HG03520 (cell line): ENCODE measurements around the gene IZUMO1.
"Not testable (repeated sequence)": the region's sequence is repeated elsewhere in the genome, so short reads cannot be mapped to it uniquely, and the experiment has no call there.

Experiments used
- ATAC-seq: cut with Tn5 transposase; IDR thresholded peaks from one replicate; pipeline ENCODE4 v1.9.1; 2021; ENCODE audit warnings: mild to moderate bottlenecking, moderate library complexity; ENCODE audit not compliant: unreplicated experiment

IZUMO1 gene

DNA sequence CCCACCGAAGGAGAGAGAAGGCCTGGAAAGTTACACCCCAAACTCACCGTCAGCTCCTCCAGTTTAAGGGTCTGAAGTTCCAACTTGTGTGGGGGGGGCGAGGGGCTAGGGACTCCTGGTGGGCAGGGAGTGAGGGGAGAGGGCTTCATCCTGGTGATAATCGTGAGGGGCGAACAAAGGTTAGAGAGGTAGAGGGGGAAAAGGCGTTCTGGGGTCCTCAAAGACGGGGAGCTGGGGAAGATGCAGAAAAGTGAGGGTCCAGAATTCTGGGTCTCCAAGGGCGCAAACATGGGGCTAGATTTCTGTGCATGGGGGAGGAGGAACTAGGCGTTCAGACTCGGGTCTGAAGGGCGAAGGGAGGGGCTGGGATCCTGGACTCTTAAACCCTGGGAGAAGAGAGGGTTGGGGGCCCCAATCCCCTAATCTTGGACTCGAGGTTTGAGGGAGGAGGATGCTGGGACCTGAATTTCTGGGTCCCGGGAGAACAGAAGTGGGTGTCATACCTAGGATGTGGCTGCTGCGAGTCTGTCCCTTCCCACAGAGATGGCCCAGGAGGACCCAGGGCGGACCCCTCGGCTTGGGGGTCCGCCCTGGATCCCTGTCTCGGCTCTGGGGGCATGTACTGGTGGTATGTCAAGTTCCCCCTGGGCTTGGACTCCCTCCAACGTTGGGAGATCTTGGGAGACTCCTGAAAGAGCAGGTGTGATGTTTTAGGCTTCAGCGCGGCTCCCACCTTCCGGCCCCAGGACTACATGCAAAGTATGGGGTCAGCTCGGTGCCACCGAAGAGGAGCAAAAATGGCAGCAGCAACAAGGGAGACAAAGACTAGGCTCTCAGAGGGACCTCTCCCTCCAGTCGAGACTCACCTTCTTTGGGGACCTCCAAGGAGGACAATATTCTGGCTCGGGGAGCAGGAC lies 31.7 kb downstream of the IZUMO1 start:
- no peak for ATAC-seq

DNA sequence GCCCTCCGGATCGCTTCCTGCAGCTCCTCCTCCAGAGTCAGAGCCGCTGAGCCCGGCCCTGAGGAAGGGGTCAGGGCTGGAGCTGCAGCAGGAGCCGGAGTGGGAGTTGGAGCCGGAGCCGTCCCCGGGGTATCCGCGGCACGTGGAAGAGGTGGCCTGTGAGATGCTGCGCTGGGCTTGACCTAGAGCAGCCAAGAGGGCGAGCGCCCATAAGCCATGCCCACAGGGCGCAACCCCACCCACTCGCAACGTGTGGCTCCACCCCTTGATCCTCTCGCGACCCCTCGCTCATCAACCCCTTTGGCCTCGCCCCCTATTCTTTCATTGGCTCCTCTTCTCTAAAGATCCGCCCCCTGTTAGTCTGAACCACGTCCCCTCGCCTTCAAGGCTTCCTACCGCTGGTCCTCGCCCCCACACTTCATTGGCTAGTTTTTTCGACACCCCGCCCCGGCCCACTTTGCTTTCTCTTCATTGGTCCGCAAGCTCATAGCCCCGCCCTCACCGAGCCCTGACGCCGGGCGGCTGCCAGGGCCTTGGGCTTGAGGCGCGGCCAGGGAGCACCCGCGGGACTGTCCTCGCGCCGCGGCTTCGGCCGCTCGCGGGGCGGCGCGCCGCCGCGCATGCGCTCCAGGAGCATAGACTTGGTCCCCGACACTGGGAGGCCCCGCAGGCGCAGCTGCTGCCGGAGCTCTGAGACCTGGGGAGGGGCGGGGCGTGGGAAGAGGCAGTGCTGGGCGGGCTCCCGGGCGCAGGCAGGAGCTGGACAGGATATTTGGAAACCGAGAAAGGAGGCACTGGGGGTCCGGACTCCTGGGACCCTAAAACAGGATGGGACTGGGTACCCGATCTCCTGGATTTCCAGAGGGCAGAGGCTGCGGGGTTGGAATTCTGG lies 32.6 kb downstream of the IZUMO1 start:
- peak; percentile 81 for ATAC-seq

DNA sequence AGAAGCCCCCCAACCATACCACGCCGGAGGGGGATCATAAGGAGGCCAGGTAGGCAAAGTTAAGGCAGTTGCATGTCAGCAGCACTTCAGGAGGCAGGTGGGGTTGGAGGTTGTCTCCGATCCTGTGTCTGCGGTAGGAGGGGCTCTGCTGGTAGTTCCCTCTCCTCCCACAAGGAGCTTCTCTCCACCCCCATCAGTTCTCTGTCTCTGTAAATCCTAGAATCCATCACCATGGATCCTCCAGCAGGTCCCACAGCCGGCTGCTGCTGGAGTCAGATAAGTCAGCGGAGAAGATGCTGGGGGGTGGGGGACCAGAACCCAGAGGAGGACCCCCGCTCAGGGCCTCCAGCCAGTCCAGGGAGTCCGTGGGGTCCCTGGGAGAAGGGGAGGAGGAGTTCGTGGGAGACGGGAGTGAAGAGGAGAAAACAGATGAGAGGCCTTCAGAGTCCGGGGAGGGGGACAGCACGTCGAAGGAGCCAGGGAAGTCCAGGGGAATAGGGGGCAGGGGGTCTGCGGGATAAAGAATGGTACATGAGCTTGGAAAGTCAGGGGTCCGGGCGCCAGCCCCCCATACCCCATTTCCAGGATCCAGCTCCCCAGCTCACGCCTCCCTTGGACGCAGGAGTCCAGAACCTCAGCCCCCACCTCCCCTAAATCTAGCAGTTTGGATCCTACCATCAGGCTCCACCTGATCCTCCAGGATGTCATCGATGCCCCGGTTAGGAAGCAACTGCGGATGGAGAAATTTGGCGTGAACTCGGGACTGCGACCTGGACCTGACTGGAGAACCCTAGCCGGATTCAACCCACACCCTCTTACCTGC lies 33.5 kb downstream of the IZUMO1 start:
- ATAC-seq, result no peak

DNA sequence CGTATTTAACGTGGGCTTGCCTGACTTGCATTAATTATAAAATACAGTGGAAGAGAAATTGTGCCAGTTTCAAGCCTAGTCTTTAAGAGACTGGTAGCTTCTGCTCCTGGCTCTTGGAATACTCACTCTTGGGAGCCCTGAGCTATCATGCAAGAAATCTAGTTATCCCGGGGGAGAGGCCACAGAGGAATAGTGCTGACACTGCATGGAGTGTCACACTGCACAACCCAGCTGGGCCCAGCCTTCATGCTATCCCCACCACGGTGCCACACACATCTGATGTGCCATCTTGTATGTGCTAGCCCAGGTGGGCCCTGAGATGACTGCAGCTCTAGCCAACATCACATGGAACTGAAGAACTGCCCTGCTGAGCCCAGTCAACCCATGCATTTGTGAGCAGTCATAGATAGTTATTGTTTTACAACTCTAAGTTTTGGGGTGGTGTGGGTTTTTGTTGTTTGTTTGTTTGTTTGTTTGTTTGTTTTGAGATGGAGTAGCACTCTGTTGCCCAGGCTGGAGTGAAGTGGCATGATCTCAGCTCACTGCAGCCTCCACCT lies 35.5 kb downstream of the IZUMO1 start:
- ATAC-seq, result no peak

DNA sequence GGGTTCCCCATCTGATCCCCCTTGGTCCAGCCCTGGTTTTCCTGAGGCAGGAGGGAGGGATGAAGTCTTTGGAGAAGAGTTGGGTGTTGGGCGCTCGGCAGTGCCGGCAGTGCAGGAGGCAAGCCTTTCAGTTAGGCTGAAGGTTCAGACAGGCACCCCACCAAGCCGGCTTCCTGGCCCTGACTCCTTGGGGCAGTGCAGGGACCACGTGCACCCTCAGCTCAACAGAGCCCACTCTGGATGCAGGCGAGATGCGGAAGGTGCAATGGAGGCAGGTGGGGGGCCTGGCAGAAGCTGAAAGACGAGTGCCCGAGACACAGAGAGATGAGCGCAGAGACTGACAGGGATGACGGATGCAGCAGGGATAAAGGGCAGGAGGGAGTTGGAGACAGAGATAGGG lies 38.2 kb downstream of the IZUMO1 start:
- ATAC-seq, result no peak

DNA sequence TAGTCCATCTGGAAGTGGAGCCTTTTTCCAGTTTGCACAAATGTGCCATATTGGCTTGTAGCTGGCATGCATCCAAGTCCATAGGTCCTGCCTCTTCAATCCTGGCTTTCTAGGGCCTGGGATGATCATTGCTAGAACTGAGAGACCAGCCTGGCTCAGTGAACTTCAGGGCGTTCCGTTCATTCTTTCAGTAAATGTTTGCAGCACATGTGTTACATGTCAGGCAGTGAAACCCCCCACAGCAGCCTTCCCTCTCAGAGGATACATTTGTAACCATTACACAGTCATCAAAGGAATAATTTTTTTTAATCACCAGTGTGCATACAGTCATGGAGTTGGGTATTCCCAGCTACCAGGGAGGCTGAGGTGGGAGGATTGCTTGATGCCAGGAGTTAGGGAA lies 41.3 kb downstream of the IZUMO1 start:
- ATAC-seq, result no peak

DNA sequence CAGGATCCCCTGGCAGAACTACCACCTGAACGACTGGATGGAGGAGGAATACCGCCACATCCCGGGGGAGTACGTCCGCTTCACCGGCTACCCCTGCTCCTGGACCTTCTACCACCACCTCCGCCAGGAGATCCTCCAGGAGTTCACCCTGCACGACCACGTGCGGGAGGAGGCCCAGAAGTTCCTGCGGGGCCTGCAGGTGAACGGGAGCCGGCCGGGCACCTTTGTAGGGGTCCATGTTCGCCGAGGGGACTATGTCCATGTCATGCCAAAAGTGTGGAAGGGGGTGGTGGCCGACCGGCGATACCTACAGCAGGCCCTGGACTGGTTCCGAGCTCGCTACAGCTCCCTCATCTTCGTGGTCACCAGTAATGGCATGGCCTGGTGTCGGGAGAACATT lies 43.4 kb downstream of the IZUMO1 start:
- no peak for ATAC-seq

DNA sequence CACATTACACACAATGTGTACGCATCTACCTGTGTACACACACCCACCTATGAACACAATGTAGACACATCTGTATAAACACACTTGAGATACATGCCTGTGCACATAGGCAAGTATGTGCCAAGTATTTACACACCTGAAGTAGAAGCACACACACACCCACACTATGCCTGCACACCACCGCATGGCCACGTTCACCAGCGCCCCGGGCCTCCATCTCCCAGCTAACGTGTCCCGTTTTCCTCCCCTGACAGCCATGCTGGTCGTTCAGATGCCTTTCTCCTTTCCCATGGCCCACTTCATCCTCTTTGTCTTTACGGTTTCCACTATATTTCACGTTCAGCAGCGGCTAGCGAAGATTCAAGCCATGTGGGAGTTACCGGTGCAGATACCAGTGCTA lies 44.0 kb downstream of the IZUMO1 start:
- no peak for ATAC-seq

DNA sequence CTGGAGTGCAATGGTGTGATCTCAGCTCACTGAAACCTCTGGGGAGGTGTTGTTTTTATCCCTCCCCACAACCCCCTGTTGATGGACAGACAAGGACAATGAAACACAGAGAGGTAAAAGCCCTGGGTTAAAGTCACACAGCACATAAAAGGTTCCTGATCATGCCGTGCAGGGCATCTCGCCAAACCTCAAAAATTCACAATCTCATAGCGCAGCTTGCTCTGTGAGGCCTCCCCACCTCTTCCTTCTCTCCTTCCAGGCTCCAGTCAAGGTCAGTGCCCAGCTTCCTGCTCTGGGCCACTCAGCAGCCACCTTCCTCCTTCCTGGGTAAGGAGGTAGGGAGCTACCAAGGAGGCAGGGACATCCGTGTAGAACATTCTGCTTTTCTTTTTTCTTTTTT lies 48.7 kb downstream of the IZUMO1 start:
- no peak for ATAC-seq

DNA sequence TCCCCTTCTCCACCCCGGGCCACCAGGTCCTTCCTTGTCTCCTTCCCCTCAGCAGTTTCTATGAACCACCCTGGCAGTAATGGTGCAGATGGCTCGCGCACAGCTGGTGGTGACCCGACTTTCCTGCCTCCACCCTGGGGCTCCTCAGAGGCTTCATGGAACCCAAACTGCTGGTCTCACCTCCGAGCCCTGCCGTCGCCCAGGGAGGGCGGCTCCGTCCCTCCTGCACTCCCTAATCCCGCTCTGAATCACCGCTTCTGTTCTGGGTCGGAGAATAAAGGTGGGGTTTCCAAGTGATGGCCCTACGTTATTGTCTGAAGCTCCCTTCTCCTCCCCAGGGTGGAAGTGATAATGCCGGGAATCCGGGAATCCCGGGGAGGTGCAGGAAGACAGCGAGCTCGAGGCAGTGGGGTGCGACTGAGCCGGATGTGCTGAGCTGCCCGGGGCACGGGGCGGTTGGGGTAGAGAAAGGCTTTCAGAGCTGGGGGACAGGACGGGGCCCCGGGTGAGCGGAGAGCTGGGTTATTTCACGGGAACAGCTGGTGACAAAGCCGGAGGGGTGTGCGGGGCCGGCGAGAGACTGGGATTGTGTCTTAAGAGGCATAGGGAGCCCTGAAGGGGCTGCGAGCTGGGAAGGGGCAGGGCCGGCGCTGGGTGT lies 50.2 kb downstream of the IZUMO1 start:
- no peak for ATAC-seq

DNA sequence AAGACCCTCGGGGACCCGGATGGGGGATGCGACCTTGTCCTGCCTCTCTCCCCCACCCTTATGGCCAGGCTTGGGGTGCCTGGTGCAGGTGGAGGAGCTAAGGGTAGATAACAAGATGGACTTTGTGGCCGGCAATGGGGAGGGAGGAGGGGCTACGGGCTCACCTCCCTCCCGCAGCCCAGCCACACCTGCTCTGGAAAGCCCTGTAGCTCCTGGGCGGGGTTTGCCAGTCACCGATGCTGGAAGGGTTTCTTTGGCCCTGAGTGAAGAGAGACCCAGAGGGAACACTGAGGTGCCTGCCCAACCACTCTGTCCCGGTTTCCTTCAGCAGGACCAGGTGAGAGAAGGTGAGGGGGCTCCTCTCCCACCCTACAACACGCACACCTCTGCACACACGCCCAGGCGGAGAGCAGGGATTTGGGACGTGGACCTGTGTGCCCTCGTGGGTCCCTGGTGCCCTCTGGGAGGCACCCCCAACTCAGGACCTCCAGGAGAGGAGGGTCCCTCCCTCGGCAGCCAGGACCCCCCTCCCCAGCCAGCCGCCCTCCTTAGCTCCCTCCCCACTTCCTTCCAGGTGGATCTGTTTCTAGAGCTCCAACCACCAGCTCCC lies 50.9 kb downstream of the IZUMO1 start, which contains the start of gene FUT2:
TSS of gene FUT2 (plus strand) at position 229 of the 610 bp plus-strand sequence. CDS start 6,986 bp downstream, outside the sequence.
- ATAC-seq, result no peak

DNA sequence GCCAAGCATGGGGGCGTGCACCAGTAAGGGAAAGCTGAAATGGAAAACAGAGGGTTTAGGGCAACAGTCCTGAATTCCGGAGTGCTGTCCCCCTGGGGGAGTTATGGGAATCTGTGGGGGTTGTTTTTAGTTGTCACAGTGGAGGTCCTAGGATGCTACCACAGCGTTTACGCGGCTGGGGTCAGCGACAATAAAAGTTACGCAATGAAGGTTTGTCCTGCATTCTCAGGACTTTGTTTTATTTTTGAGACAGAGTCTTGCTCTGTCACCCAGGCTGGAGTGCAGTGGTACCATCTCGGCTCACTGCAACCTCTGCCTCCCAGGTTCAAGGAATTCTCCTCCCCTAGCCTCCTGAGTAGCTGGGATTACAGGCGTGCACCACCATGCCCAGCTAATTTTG lies 53.1 kb downstream of the IZUMO1 start:
- not testable (repeated sequence) for ATAC-seq
